CD14-positive monocyte (primary cell): ENCODE results near the gene STRIP2. TPM values are rescaled to one million over a fixed set of nuclear protein-coding genes. Genes with fewer than 3 reads are reported as not detected.
"Not testable (repeated sequence)": the region's sequence is repeated elsewhere in the genome, so short reads cannot be mapped to it uniquely, and the experiment has no call there.

Experiments used
- DNase-seq, 3 donors: peaks; one replicate each; pipeline ENCODE4 v3.0.0-alpha.2; 2011 to 2022
- H2AFZ ChIP-seq: 2 replicates; pipeline ENCODE4 v1.6.0; 2012; ENCODE audit warnings: mild to moderate bottlenecking, low read depth, low read length, inconsistent platforms; ENCODE audit not compliant: insufficient read depth, poor library complexity, severe bottlenecking
- H3K27ac ChIP-seq, 2 donors: 1 replicate in 1 of 2; 2 replicates in 1 of 2; pipeline ENCODE4 v1.5.1; 2012 to 2013; ENCODE audit warnings: low read length in 2 of 2, control low read depth in 1 of 2, inconsistent platforms in 1 of 2, low read depth in 1 of 2, mild to moderate bottlenecking in 1 of 2
- H3K27me3 ChIP-seq, 2 donors: one replicate each; pipeline versions ENCODE4 v1.6.0 to v1.6.1; 2011 to 2013; ENCODE audit warnings: low read length in 2 of 2; ENCODE audit not compliant: control insufficient read depth in 2 of 2, insufficient read depth in 2 of 2
- H3K36me3 ChIP-seq, 2 donors: replicated peaks in 1 of 2; 1 replicate in 1 of 2; 2 replicates in 1 of 2; pipeline versions ENCODE4 v1.5.1 to v1.6.1; 2012 to 2013; ENCODE audit warnings: low read length in 2 of 2, control low read depth in 1 of 2, inconsistent platforms in 1 of 2, mild to moderate bottlenecking in 1 of 2; ENCODE audit not compliant: insufficient read depth in 2 of 2, control insufficient read depth in 1 of 2
- H3K4me1 ChIP-seq, 2 donors: 1 replicate in 1 of 2; 2 replicates in 1 of 2; pipeline versions ENCODE4 v1.5.1 to v1.6.1; 2012 to 2013; ENCODE audit warnings: low read length in 2 of 2, control low read depth in 1 of 2, inconsistent platforms in 1 of 2, mild to moderate bottlenecking in 1 of 2, moderate library complexity in 1 of 2; ENCODE audit not compliant: insufficient read depth in 2 of 2, control insufficient read depth in 1 of 2
- H3K4me2 ChIP-seq: replicated peaks from 2 replicates; pipeline ENCODE3; 2012; ENCODE audit warnings: low read length, moderate library complexity, mild to moderate bottlenecking; ENCODE audit not compliant: poor library complexity, severe bottlenecking; ENCODE audit errors: extremely low read depth
- H3K4me3 ChIP-seq, 3 experiments: fragments of 200-600 bp in 1 of 3; sonication (generic) in 1 of 3; replicated peaks in 1 of 3; 1 replicate in 2 of 3; 2 replicates in 1 of 3; pipeline ENCODE4 v1.5.1; 2011 to 2013; ENCODE audit warnings: low read length in 3 of 3, mild to moderate bottlenecking in 3 of 3, control low read depth in 2 of 3, low read depth in 2 of 3, inconsistent platforms in 1 of 3, moderate library complexity in 1 of 3
- H3K79me2 ChIP-seq: 2 replicates; pipeline ENCODE4 v1.6.0; 2012; ENCODE audit warnings: mild to moderate bottlenecking, control low read depth, inconsistent platforms, low read length, moderate library complexity; ENCODE audit not compliant: insufficient read depth
- H3K9ac ChIP-seq: 2 replicates; pipeline ENCODE4 v1.6.0; 2017; ENCODE audit warnings: low read length, mild to moderate bottlenecking; ENCODE audit not compliant: insufficient read depth, poor library complexity, severe bottlenecking
- H3K9me3 ChIP-seq, 2 donors: replicated peaks in 1 of 2; 1 replicate in 1 of 2; 2 replicates in 1 of 2; pipeline versions ENCODE4 v1.5.1 to v1.6.1; 2012 to 2013; ENCODE audit warnings: low read length in 2 of 2, control low read depth in 1 of 2; ENCODE audit not compliant: control insufficient read depth in 1 of 2, insufficient read depth in 1 of 2
- H4K20me1 ChIP-seq: 2 replicates; pipeline ENCODE4 v1.6.0; 2012; ENCODE audit warnings: mild to moderate bottlenecking, low read length, control low read depth, moderate library complexity; ENCODE audit not compliant: insufficient read depth
- H3K27ac Mint-ChIP-seq, 7 donors: one replicate each; pipeline ENCODE4 v1.8.0; 2020; ENCODE audit warnings: mild to moderate bottlenecking in 7 of 7, mixed read lengths in 7 of 7, moderate library complexity in 6 of 7, inconsistent platforms in 2 of 7
- H3K27me3 Mint-ChIP-seq, 3 donors: one replicate each; pipeline ENCODE4 v1.8.0; 2021 to 2022; ENCODE audit warnings: low read depth in 3 of 3, mild to moderate bottlenecking in 3 of 3, mixed read lengths in 3 of 3, moderate library complexity in 3 of 3, inconsistent platforms in 1 of 3
- H3K36me3 Mint-ChIP-seq, 2 donors: one replicate each; pipeline ENCODE4 v1.8.0; 2020; ENCODE audit warnings: mixed read lengths in 2 of 2, inconsistent platforms in 1 of 2, mild to moderate bottlenecking in 1 of 2
- H3K4me1 Mint-ChIP-seq: one replicate; pipeline ENCODE4 v1.8.0; 2020; ENCODE audit warnings: mild to moderate bottlenecking, mixed read lengths
- H3K4me3 Mint-ChIP-seq, 2 donors: one replicate each; pipeline ENCODE4 v1.8.0; 2020; ENCODE audit warnings: mild to moderate bottlenecking in 2 of 2, mixed read lengths in 2 of 2, moderate library complexity in 1 of 2
- H3K9me3 Mint-ChIP-seq, 7 donors: one replicate each; pipeline ENCODE4 v1.8.0; 2020 to 2022; ENCODE audit warnings: mixed read lengths in 7 of 7, mild to moderate bottlenecking in 6 of 7, moderate library complexity in 6 of 7, inconsistent platforms in 2 of 7
- WGBS: methylation state at CpG from one replicate; pipeline ENCODE4 v1.1.5; 2013; ENCODE audit warnings: missing lambda C conversion rate; ENCODE audit not compliant: insufficient coverage; 5-methylcytosine and 5-hydroxymethylcytosine counted together
- intact Hi-C, 2 donors: fragments of 100-400 bp; cut with micrococcal nuclease; formaldehyde crosslinking; loops; one replicate each; pipeline versions ENCODE4 v1.15.0 to v1.15.1; 2023
- polyA plus RNA-seq, 3 donors: library from polyadenylated mRNA; depleted of rRNA in 1 of 3; unstranded in 2 of 3; stranded (reverse) in 1 of 3; fragments of 300-500 nt in 2 of 3; fragments of >200 nt in 1 of 3; fragmentation: Illumina TruSeq in 2 of 3; gene quantifications; 1 replicate in 2 of 3; 2 replicates in 1 of 3; pipeline ENCODE4 v1.2.3, GENCODE V29; 2012 to 2021
- TF ChIP-seq, protein P1 (sequence below): fragments of 200-600 bp; IDR thresholded peaks from one replicate; pipeline ENCODE4 v1.8.0; 2022; ENCODE audit warnings: antibody characterized with exemption, mild to moderate bottlenecking

Gene STRIP2
- polyA plus RNA-seq, 3 donors: 0.11 to 0.12 TPM; not detected in 1

DNA sequence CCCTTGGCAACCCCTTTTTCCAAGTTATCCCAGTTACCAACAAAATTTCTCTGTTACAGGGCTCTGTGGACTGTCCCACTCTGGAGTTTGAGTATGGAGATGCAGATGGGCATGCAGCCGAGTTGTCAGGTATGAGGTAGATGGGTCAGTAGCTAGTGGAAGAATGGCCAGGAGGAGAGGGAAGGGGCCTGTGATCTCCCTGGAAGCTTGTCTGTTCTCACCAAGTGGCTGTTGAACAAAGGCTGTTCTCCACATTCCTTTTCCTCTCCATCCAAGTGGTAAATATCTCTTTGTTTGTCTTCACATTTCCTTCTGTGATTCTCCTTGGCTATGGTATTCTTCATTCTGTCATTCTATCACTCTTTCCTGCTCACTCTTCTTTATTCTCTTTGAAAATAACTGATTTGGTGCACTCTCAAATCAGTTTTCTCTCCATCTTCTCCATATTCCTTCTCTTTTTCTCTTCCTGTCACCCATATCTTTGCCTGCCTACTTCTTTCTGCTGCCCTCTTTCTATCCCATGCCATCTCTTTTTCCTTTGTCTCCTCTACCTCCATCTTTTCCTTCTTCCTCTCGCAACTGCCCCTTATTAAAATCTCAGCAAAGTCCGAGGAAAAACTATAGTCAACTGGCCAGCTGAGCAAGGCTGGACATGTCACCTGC is 5.9 kb downstream of the STRIP2 start:
- Histone ChIP-seq H3K4me2 (no peak overlapping the region), H3K79me2 (no peaks in the 10 kb centered on the region), H2AFZ (no peak overlapping the region), H3K27me3 (peaks cover 16 to 19% of the 10 kb centered on the region in 2 donors), H3K9me3 (no peaks in the 10 kb centered on the region), H3K4me1 (peaks cover under 1 to 7% of the 10 kb centered on the region in 2 donors), H3K36me3 (no peaks in the 10 kb centered on the region), H3K27ac (no peak overlapping the region), H3K9ac (no peak overlapping the region), H4K20me1 (no peaks in the 10 kb centered on the region), H3K4me3 (no peak overlapping the region)
- DNase-seq: no peak
- Mint-ChIP-seq H3K4me1 (peaks cover 10% of the 10 kb centered on the region), H3K36me3 (peaks cover 4% of the 10 kb centered on the region in 2 donors), H3K27me3 (peaks cover 19 to 25% (median 22%) of the 10 kb centered on the region in 3 donors), H3K4me3 (no peak overlapping the region), H3K27ac (no peak overlapping the region), H3K9me3 (no peaks in the 10 kb centered on the region)
- no CpG with 5 or more reads among the region's 3 CpGs for WGBS
- TF ChIP-seq, protein P1, sequence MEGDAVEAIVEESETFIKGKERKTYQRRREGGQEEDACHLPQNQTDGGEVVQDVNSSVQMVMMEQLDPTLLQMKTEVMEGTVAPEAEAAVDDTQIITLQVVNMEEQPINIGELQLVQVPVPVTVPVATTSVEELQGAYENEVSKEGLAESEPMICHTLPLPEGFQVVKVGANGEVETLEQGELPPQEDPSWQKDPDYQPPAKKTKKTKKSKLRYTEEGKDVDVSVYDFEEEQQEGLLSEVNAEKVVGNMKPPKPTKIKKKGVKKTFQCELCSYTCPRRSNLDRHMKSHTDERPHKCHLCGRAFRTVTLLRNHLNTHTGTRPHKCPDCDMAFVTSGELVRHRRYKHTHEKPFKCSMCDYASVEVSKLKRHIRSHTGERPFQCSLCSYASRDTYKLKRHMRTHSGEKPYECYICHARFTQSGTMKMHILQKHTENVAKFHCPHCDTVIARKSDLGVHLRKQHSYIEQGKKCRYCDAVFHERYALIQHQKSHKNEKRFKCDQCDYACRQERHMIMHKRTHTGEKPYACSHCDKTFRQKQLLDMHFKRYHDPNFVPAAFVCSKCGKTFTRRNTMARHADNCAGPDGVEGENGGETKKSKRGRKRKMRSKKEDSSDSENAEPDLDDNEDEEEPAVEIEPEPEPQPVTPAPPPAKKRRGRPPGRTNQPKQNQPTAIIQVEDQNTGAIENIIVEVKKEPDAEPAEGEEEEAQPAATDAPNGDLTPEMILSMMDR: no peak
- intact Hi-C loops: no loop called here

DNA sequence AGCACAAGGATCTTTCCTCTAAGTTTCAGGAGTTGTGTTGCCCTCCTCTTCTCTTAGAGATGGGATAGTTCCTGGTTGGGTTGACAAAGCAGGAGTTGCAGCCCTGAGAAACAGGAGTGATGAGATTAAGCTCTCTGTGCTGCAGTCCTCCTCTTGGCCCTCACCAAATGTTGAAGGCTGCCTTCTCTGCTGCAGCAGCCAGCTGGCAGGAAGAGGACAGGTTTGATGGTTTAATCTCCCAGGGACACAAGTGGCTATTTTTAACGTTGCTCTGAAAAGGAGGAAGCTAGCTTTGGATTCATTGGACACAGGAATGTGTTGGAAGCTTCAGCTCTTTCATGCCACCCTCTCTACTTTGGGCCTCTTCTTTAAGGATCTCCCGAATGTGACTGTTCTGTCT is 9.4 kb downstream of the STRIP2 start:
- Histone ChIP-seq H4K20me1 (no peaks in the 10 kb centered on the region), H2AFZ (no peak overlapping the region), H3K4me1 (peaks cover 0 to 5% of the 10 kb centered on the region in 2 donors), H3K79me2 (no peaks in the 10 kb centered on the region), H3K4me2 (no peak overlapping the region), H3K27ac (no peak overlapping the region), H3K36me3 (no peaks in the 10 kb centered on the region), H3K9me3 (peaks cover 0 to 2% of the 10 kb centered on the region in 2 donors), H3K9ac (no peak overlapping the region), H3K4me3 (no peak overlapping the region), H3K27me3 (no peaks in the 10 kb centered on the region)
- DNase-seq: no peak
- intact Hi-C loops: no loop called here
- H3K9me3 Mint-ChIP-seq: peaks cover 1 to 12% (median 4%) of the 10 kb centered on the region in 7 donors
- H3K4me3 Mint-ChIP-seq: no peak overlapping the region
- WGBS: no CpG with 5 or more reads among the region's 2 CpGs
- TF ChIP-seq, protein P1: no peak
- peaks cover 7% of the 10 kb centered on the region for H3K4me1 Mint-ChIP-seq
- H3K36me3 Mint-ChIP-seq: peaks cover 6 to 9% of the 10 kb centered on the region in 2 donors
- H3K27me3 Mint-ChIP-seq: peaks cover 2 to 6% (median 2%) of the 10 kb centered on the region in 3 donors
- no peak overlapping the region for H3K27ac Mint-ChIP-seq

DNA sequence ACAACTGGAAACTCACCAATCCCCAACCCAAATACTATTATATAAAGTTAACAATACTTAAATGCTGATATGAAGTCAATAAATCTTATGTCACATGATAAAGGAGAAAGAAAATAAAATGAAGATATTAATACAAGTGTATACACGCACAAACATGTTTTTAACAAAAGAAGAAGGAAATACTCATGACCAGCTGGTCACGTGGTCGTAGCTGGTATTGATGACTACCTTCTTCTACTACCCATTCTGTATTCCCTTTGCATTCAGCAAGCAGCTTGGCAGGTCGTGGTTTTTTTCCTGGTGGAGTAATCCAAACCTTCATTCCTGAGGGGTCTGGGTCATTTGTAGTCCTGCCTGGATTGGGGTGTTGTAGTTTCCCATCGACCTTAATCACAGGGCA is 10.5 kb downstream of the STRIP2 start:
- H3K9me3 ChIP-seq, H3K4me2 ChIP-seq, H3K9ac ChIP-seq, H3K27me3 ChIP-seq, intact Hi-C loops, H3K27ac ChIP-seq, H3K4me3 ChIP-seq, H3K27ac Mint-ChIP-seq, H3K27me3 Mint-ChIP-seq, DNase-seq, H3K36me3 ChIP-seq, H4K20me1 ChIP-seq, H3K4me1 Mint-ChIP-seq, H3K4me1 ChIP-seq, H2AFZ ChIP-seq, H3K4me3 Mint-ChIP-seq, H3K79me2 ChIP-seq: not testable (repeated sequence)
- Mint-ChIP-seq H3K36me3 (peaks cover 9 to 16% of the 10 kb centered on the region in 2 donors), H3K9me3 (peaks cover 9 to 20% (median 12%) of the 10 kb centered on the region in 7 donors)
- WGBS: no CpG with 5 or more reads among the region's 5 CpGs
